Fibroblast of the conjunctiva (primary cell): ENCODE results near the gene PARD6A.
A peak's percentile ranks its signal among the peaks of the same experiment; 100 is the strongest.

Experiments
- DNase-seq: peaks from one replicate; pipeline ENCODE4 v3.0.0-alpha.2; 2010; ENCODE audit warnings: low read depth

Gene PARD6A

DNA sequence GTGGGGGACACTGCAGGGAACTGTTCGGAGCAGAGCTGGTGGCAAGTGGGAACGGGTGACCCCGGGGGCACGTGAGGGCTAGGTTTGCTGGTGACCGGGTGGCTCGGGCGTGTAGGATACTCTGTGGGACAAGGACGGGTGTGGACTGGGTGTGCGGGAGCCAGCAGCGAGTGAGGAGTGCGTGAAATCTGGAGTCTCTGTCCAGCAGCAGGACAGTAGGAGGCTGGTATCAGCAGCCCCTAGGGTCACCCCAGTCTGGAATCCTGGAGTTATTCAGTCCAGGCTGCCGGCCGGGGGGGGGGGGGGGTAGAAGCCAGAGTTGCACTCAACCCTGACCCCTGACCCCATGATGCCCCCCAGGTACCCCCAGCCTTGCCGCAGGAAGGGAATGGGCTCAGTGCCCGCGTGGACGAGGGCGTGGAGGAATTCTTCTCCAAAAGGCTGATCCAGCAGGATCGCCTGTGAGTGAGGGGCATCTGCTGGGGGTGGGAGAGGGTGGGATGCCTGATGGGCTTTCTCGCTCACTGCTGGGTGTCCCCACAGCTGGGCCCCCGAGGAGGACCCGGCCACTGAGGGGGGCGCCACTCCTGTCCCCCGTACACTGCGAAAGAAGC, 6.9 kb upstream of the PARD6A start:
- DNase-seq: no peak

DNA sequence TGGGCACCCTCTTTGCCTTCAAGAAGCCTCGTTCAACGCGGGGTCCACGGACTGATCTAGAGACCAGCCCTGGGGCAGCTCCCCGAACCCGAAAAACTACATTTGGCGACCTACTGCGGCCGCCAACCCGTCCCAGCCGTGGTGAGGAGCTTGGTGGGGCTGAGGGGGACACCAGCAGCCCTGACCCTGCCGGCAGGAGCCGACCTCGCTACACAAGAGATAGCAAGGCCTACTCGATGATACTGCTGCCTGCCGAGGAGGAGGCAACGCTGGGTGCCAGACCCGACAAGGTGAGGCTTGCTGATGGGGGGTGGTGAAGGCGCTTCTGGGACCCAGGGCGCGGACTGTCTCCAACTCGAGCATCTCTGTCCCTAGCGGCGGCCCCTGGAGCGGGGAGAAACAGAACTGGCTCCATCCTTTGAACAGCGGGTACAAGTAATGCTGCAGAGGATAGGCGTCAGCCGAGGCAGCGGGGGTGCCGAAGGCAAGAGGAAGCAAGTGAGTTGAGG, 6.3 kb upstream of the PARD6A start:
- DNase-seq: no peak

DNA sequence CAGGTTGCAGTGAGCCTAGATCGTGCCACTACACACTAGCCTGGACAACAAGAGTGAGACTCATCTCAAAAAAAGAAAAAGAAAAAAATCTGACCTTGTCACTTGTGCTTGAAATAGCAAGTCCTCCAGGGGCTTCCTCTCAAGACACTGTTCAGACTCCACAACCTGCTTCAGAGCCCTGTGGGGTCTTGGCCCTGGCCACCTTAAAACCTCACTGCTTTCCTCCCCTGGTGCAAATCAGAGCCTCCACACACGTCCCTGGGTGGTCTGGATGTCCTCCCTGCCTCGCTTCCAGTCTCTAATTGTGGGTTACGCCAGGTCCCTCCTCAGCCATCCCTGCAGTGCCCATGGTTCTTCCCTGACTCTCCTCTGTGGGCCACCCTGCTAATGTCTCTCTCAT, 5.4 kb upstream of the PARD6A start:
- DNase-seq: no peak

- DNase-seq: no peak
Observed at GRCh38 chr16:67656344-67657016, 4.3 kb upstream of the PARD6A start.

- DNase-seq: no peak
Observed at GRCh38 chr16:67657017-67657608, 3.6 kb upstream of the PARD6A start.

DNA sequence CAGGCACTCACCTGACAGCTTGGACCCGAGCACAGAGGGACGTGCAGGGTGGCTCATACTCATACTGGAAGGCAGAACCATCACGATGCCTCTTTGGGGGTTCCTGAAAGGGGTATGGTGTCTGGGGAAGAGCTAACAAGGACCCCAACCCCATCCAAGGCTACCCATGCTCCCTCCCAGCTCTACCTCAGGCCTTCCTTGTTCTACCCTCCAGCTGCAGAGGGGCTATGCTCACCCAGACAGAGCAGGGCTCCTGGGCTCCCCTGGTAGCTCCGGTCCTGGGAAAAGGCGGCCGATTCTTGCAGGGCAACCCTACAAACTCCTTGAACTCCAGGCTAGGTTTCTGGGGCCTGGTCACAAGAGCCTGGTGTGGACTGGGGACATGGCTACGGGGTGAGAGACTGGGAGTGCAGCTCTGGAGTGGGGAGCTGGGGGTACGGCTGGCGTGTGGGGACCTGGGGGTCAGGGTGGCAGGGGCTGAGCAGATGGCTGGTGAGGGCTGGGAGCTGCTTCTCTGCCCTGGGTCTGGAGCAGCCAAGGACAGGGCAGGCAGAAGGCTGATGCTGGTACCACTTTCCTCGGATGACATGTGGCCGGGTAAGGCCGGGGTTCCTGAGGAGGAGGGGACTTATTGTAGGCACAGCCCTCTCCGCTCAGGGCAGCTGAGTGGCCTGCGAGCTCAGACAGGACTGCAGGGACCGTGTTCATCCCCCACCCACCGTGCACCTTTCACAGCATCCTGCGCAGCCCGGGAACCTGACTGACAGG, 2.8 kb upstream of the PARD6A start:
- DNase-seq: no peak

DNA sequence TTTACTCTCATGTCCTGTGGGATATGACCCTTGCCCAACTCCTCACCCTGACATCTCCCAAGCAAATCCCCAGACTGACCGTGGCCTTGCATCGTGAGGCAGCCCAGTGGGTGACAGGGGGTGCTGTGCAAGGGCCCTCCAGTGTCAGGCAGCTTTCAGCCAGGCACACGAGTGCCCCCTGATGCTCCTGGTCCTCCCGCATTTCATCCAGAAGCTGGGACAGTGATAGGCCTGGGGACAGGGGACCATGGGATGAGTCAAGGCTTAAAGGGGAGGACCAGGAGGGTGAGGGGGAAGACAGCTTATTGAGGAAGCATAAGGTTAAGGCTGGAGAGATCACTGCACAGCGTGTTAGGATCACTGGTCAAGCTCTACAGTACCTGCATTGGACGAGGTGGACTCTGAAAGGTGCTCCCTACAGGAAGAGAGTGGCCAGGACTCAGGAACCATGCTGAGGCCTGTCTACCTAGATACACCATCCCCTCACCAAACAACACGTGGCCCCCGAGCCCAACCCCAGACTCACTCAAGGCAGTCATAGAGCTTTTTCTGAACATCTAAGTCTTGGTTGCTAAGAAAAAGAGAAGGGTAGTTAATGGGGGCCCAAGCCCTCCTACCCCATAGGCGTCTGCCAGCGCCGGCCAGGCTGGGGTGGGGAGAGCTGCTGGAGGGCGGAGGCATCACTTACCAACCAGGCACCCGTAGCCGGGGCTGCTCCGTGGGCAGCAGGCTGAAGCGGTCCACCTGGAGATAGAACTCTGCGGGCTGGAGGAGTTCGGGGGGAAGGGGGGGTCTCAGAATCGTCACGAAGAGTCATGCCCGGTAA, 1.7 kb upstream of the PARD6A start:
- no peak for DNase-seq

GRCh38 chr16:67659675-67660563, 841 bp upstream of the PARD6A start, which contains the start of gene ACD:
TSS of gene ACD (minus strand) at chr16:67660260. CDS start at chr16:67660220, 40 bp downstream.
- DNase-seq: peak; percentile 75

- no peak for DNase-seq
Observed at GRCh38 chr16:67661101-67661761, 471 bp downstream of the PARD6A start.

DNA sequence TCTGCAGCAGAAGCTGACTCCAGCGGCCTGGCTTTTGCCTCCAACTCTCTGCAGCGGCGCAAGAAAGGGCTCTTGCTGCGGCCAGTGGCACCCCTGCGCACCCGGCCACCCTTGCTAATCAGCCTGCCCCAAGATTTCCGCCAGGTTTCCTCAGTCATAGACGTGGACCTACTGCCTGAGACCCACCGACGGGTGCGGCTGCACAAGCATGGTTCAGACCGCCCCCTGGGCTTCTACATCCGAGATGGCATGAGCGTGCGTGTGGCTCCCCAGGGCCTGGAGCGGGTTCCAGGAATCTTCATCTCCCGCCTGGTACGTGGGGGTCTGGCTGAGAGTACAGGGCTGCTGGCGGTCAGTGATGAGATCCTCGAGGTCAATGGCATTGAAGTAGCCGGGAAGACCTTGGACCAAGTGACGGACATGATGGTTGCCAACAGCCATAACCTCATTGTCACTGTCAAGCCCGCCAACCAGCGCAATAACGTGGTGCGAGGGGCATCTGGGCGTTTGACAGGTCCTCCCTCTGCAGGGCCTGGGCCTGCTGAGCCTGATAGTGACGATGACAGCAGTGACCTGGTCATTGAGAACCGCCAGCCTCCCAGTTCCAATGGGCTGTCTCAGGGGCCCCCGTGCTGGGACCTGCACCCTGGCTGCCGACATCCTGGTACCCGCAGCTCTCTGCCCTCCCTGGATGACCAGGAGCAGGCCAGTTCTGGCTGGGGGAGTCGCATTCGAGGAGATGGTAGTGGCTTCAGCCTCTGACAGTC, 1.3 kb downstream of the PARD6A start:
- no peak for DNase-seq

DNA sequence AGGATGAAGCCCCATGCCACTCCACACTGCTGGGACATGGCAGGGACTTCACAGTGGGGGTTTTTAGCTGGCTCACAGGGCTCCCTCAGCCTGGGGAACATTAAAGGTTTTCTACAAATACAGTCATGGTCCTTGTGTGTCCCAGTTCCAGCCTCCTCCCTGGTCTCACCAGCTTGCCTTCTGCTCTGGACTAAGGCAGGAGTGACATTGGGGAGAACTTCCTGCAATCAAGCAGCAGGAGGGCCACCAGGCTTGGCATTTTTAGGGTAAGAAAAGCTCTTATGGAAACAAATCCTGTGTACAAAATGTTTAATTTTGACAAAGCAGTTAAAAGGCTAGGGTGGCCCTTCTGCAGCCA, 1.9 kb downstream of the PARD6A start:
- no peak for DNase-seq

DNA sequence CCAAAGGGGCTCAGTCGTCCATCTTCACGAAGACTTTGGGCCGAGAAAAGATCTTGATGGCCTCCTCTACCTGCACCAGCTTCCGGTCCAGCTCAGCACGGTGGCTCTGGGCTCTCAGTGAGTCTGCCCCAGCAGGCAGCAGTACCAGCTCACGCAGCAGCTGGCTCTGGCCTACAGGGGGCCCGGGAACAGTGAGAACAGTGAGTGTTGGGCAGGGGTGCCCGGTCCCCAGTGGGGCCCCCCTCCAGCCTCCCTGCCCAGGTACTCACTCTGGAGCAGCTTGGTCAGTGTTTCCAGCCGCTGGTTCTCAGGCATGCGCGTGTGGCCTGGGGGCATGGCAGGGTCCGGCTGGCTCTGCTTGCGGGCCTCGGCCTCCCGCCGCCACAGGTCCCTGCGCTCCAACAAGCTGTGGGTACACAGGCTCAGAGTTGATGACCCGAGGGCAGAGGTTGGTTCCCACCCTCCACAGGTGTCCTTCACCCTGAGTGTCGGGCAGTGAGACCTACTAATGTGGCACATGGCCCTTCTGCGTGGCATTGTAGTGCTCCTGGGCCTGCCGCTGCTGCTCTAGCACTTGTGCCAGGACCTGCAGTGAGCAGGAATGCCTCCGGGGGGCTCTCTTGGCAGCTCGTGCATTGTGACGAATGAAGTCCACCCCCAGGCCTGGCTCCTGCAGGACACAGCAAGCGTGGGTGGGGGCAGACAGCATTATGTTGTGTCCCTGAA, 2.6 kb downstream of the PARD6A start:
- DNase-seq: no peak

DNA sequence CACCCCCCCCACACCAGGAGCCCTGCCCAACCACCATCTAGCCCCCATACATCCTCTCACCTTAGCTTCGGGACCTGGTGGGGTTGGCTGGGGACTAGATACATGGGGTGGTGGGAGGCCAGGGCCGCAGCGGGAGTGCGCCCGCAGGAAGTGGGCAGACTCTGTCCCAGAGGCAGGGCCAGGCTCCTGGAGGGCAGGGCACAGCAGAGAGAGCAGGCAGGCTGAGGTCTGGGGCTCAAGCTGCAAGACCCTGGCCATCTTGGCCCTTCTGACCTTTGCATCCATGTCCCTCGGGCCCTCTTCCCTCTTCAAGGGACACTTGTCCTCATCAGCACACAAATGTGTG, 3.1 kb downstream of the PARD6A start:
- no peak for DNase-seq

- DNase-seq: no peak
Observed at GRCh38 chr16:67664258-67664657, 3.5 kb downstream of the PARD6A start.

DNA sequence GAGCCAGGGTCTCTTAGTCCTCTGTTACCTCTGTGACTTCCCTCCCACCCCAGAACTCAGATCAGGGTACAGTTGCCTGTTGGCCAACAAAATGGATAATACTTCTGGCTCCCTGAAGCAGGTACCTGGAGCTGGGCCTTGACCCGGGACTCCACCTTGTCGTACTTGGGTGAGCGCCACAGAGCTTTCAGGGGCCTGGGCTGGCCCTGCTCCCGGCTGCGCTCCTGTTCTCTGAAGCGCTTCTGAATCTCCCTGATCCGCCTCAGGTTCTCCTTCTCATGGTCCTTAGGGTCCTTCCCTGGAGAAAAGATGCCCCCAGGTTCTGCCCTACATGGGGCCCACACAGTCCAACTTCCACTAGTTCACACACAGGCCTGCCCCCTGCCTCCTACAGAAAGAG, 4.1 kb downstream of the PARD6A start:
- DNase-seq: no peak

DNA sequence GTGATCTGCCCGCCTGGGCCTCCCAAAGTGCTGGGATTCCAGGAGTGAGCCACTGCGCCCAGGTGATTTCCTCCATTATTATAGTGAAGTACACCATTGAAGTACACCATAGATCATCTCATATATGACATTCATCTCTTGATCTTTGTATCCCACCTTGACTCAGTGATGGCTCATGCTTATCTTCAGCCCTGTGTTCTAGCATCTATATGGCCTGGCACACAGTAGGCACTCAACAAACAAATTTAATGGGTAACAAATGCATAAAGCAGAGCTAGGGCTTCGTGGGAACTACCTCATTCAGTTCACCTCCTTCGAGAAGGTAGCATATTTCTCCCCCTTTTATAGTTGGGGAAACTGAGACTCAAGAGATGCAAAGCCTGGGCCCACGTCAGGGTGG, 4.8 kb downstream of the PARD6A start:
- DNase-seq: no peak

GRCh38 chr16:67666032-67666551, 5.3 kb downstream of the PARD6A start:
- DNase-seq: no peak

DNA sequence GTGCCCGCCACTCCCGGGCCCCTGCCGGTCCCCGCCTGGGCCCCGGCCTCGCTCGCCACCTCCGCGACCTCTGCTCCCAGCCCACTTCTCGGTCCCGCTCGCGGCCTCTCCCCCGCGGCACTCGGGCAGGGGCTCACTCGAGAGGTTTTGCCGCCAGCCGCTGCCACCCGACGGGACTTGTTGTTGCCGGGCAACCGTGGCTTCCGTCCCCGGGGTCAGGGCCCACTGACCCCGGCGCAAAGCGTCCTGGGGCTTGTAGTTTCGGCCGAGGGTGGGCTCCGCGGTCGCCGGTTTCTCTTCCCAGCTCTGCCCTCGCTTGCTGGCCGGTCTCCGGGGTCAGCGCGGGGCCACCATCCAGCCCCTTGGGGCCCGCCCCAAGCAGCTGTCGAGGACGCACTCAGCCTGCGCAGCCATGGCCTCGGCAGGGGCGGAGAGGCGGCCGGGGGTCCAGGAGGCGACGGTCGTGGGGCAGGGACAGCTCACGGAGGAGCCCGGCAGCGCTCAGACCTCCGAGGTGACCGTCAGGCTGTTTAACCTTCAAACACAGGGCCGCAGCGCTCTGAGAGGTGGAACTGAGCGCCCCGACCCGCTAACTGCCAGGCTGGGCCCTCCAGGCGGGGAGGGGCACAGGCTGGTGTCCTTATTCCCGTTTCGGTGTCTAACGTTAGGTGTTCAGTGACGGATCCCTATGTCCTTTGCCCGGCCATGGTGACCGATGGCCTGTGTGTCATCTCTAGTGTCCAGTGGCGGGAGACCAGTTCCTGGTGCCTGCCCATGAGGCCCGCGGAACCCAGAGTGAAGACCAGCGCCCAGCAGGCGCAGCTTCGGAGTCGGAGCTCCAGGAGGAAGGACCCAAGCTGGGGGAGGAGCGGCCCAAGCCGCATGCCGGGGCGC, 6.0 kb downstream of the PARD6A start, which contains the start of the genes C16orf86 and ENKD1:
C16orf86 (plus strand) TSS at position 256 of the 894 bp plus-strand sequence; CDS start at position 413, 157 bp downstream.
ENKD1 (minus strand) TSS at position 192 of the 894 bp plus-strand sequence. CDS start 308 bp downstream, outside the sequence.
- DNase-seq: peak; percentile 53
